Spleen (tissue), 7 donors: Measurements from ENCODE around the gene ARRDC4.

Experiments used
- POLR2A ChIP-seq, 3 donors: fragments of 450-650 bp; IDR thresholded peaks; one replicate each; pipeline ENCODE4 v1.5.1; 2017; ENCODE audit warnings: antibody characterized with exemption in 3 of 3, mild to moderate bottlenecking in 1 of 3
- TF ChIP-seq, protein P1 (sequence below), 11 experiments: fragments of 200-600 bp in 7 of 11; fragments of 450-650 bp in 4 of 11; sonication (generic) in 4 of 11; IDR thresholded peaks in 8 of 11; conservative IDR thresholded peaks in 3 of 11; 1 replicate in 7 of 11; 2 replicates in 4 of 11; pipeline versions ENCODE4 v1.4.0 to v1.8.0; 2016 to 2021; ENCODE audit warnings: antibody characterized with exemption in 11 of 11, inconsistent platforms in 4 of 11, mild to moderate bottlenecking in 1 of 11
- donor health status: DM: no; HTN: no; CAD: no; lungs with moderate emphysema.
- donor health status: DM: no; HTN: no; CAD: no.
- donor health status: DM: no; HTN: no; CAD: no.

DNA sequence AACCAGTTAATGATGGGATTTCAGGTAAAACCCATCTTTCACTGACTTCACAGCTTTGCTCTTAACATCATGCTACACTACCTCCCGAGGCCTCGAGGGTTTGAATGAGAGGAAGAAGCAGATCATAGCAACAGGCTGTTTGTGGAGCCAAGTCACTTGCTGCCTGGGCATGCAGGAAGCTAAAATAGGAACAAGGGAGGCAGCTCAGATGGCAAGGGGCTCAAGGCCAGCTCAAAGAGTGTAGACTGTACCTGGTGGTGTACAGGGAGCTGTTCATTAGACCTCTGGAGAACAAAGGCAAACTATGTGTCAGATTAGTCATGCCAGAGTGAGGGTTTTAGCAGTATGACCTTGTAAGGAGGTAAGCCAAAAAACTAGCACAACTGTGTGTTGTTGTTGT, 28.8 kb downstream of the ARRDC4 start:
- no peak for TF ChIP-seq POLR2A (IDR thresholded peaks at IDR 0.05)
- TF ChIP-seq, protein P1, sequence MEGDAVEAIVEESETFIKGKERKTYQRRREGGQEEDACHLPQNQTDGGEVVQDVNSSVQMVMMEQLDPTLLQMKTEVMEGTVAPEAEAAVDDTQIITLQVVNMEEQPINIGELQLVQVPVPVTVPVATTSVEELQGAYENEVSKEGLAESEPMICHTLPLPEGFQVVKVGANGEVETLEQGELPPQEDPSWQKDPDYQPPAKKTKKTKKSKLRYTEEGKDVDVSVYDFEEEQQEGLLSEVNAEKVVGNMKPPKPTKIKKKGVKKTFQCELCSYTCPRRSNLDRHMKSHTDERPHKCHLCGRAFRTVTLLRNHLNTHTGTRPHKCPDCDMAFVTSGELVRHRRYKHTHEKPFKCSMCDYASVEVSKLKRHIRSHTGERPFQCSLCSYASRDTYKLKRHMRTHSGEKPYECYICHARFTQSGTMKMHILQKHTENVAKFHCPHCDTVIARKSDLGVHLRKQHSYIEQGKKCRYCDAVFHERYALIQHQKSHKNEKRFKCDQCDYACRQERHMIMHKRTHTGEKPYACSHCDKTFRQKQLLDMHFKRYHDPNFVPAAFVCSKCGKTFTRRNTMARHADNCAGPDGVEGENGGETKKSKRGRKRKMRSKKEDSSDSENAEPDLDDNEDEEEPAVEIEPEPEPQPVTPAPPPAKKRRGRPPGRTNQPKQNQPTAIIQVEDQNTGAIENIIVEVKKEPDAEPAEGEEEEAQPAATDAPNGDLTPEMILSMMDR (IDR thresholded peaks at IDR 0.05 in 8 of 11, conservative IDR thresholded peaks at IDR 0.05 in 3 of 11), result no peak
